Small intestine (tissue), 7 donors: Measurements from ENCODE around the gene MTCH1. TPM values are rescaled to one million over a fixed set of nuclear protein-coding genes. Genes with fewer than 3 reads are reported as not detected.

ENCODE experiments used
- DNase-seq, 2 donors: peaks; one replicate each; pipeline versions ENCODE4 v3.0.0 to v3.0.0-alpha.2; 2013
- FAIRE-seq: peaks from 2 replicates; lab custom pipeline; 2012; peaks lifted over from hg19 to GRCh38; lab: Jason Lieb, UNC
- H3K27ac ChIP-seq, 3 donors: one replicate each; pipeline ENCODE4 v1.5.1; 2013; ENCODE audit warnings: low read length in 2 of 3, mild to moderate bottlenecking in 2 of 3, control low read depth in 1 of 3, inconsistent platforms in 1 of 3, low read depth in 1 of 3, moderate library complexity in 1 of 3
- H3K27me3 ChIP-seq, 3 donors: one replicate each; pipeline ENCODE4 v1.6.1; 2013; ENCODE audit warnings: low read length in 3 of 3, inconsistent platforms in 1 of 3; ENCODE audit not compliant: control insufficient read depth in 3 of 3, insufficient read depth in 3 of 3
- H3K36me3 ChIP-seq, 3 donors: one replicate each; pipeline ENCODE4 v1.6.1; 2013; ENCODE audit warnings: low read length in 3 of 3, inconsistent platforms in 1 of 3, low read depth in 1 of 3, mild to moderate bottlenecking in 1 of 3, moderate library complexity in 1 of 3; ENCODE audit not compliant: control insufficient read depth in 3 of 3, insufficient read depth in 2 of 3
- H3K4me1 ChIP-seq, 3 donors: one replicate each; pipeline ENCODE4 v1.6.1; 2013; ENCODE audit warnings: low read length in 2 of 3, inconsistent platforms in 1 of 3, low read depth in 1 of 3, mild to moderate bottlenecking in 1 of 3, moderate library complexity in 1 of 3; ENCODE audit not compliant: control insufficient read depth in 3 of 3, insufficient read depth in 2 of 3
- H3K4me3 ChIP-seq, 3 donors: one replicate each; pipeline ENCODE4 v1.5.1; 2013; ENCODE audit warnings: low read length in 3 of 3, control low read depth in 1 of 3, inconsistent platforms in 1 of 3, low read depth in 1 of 3, mild to moderate bottlenecking in 1 of 3, moderate library complexity in 1 of 3
- H3K9me3 ChIP-seq, 2 donors: one replicate each; pipeline ENCODE4 v1.6.1; 2013; ENCODE audit warnings: low read depth in 1 of 2, low read length in 1 of 2; ENCODE audit not compliant: control insufficient read depth in 2 of 2, insufficient read depth in 1 of 2
- WGBS, 3 donors: extraction: QIAGEN DNeasy Blood & Tissue Kit; methylation state at CpG; one replicate each; pipeline ENCODE4 v1.1.7; 2013; 5-methylcytosine and 5-hydroxymethylcytosine counted together
- polyA plus RNA-seq, 4 donors: library from polyadenylated mRNA; stranded (reverse) in 3 of 4; unstranded in 1 of 4; fragments of 200-250 nt in 3 of 4; fragments of 120-200 nt in 1 of 4; gene quantifications; one replicate each; pipeline versions ENCODE4 v1.2.1 to v1.2.3, GENCODE V29; 2013
- donor health status: healthy with polysubstance abuse.
- donor health status: control.
- donor health status: control.
- donor health status: Bipolar disorder and iron deficiency.
- donor health status: healthy.

MTCH1 gene
- polyA plus RNA-seq, 4 donors, result 122 to 134 (median 124) TPM

DNA sequence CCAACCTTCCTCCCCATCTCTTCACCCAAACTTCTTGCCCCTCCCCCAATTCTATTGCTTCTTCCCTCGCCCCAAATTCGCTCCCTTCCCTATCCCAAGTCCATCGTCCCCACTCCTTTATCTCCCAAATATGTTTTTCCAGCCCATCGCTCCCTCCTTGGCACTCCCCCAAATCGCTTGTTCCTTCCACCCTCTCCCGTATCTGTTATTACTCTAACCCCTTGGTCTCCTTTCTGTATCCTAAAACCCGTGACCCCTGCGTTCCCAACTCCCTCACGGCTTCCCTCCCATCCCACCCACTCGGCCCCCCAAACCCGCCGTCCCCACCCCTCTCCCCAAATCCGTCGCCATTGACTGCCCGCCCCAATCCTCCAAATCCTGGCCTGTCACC is 584 bp downstream of the MTCH1 start:
- WGBS, 3 donors, result 0 to 1% (median 0%) methylated on average over 15 of the region's 15 CpGs
- Histone ChIP-seq H3K27ac (peak overlapping the region; percentile 13 to 89 (median 69)), H3K36me3 (peaks cover 0 to 14% (median 2%) of the 10 kb centered on the region in 3 donors), H3K9me3 (peaks cover 0 to 6% of the 10 kb centered on the region in 2 donors), H3K4me3 (peak overlapping the region; percentile 93 to 100 (median 99)), H3K4me1 (peaks cover 6 to 16% (median 11%) of the 10 kb centered on the region in 3 donors), H3K27me3 (no peaks in the 10 kb centered on the region)
- DNase-seq (no peak), FAIRE-seq (no peak)

DNA sequence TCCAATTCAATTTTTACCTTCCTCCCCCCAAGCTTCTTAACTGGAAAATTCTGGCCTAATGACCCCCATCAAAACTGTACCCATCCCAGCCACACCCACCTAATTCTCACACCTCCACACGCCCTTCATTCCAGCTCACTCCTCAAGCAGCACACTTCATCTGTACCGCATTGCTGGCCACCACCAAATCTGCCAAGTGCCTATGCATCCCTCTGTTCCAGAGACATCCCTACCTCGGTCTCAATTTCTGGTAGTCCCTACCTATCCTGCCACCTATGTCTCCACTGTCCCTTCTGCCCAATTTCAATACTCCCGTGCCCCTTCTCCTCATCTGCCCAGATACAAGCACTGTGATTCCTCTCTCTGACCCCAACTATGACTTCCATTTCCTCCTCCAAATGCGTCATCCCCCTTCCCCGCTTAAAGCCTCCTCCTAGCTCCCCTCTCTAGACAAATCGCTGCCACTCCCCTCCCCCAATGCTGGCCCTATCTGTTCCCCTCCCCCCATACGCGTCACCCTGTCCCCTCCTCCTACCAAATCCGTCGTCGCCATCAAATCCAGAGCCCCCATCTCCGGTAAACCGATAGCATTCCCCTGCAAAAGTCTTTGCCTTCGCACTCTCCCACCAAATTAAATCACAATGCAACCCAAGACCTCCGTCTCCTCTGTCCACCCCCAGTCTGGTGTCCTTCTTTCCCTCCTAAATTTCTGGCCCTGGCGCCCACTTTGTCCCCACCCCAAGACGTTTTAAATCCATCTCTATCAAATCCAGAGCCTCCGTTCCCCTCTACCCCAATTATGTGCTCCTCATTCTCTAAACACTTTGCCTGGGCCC is 1.2 kb downstream of the MTCH1 start:
- DNase-seq (peak in 1 of 2 donors; percentile 51), FAIRE-seq (no peak)
- WGBS, 3 donors, result 2 to 5% (median 5%) methylated on average over 19 of the region's 19 CpGs
- peak overlapping the region in 1 of 3 donors; percentile 63 for H3K27ac ChIP-seq
- peaks cover 0 to 6% of the 10 kb centered on the region in 2 donors for H3K9me3 ChIP-seq
- H3K4me1 ChIP-seq, result peaks cover 6 to 16% (median 11%) of the 10 kb centered on the region in 3 donors
- peak overlapping the region; percentile 93 to 100 (median 99) for H3K4me3 ChIP-seq
- H3K36me3 ChIP-seq, result peaks cover 0 to 19% (median 2%) of the 10 kb centered on the region in 3 donors
- H3K27me3 ChIP-seq, result no peaks in the 10 kb centered on the region

DNA sequence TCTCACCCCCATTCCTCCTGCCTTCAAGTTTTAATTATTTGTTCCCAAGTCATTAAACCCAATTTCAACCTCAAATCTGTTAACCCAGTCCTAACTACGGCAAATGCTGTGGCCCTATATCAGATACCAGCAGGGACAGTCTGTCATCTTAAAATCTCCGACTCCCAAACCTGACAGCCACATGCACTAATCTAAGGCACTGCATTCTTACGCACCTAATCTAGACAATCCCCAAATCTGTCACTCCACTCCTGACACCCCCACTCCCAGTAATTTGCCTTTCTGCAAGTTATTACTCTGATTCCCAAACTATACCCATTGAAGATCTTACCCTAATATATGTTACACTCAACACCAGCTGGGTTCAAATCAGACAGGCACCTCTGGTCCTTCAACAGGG is 2.5 kb downstream of the MTCH1 start:
- H3K27ac ChIP-seq, result no peak overlapping the region
- FAIRE-seq, result no peak
- H3K36me3 ChIP-seq, result peaks cover 0 to 25% (median 2%) of the 10 kb centered on the region in 3 donors
- WGBS, 3 donors, result 93 to 95% (median 94%) methylated on average over 3 of the region's 3 CpGs
- H3K27me3 ChIP-seq, result no peaks in the 10 kb centered on the region
- DNase-seq, result no peak
- H3K4me3 ChIP-seq, result no peak overlapping the region
- H3K9me3 ChIP-seq, result no peaks in the 10 kb centered on the region
- peaks cover 6 to 16% (median 11%) of the 10 kb centered on the region in 3 donors for H3K4me1 ChIP-seq

DNA sequence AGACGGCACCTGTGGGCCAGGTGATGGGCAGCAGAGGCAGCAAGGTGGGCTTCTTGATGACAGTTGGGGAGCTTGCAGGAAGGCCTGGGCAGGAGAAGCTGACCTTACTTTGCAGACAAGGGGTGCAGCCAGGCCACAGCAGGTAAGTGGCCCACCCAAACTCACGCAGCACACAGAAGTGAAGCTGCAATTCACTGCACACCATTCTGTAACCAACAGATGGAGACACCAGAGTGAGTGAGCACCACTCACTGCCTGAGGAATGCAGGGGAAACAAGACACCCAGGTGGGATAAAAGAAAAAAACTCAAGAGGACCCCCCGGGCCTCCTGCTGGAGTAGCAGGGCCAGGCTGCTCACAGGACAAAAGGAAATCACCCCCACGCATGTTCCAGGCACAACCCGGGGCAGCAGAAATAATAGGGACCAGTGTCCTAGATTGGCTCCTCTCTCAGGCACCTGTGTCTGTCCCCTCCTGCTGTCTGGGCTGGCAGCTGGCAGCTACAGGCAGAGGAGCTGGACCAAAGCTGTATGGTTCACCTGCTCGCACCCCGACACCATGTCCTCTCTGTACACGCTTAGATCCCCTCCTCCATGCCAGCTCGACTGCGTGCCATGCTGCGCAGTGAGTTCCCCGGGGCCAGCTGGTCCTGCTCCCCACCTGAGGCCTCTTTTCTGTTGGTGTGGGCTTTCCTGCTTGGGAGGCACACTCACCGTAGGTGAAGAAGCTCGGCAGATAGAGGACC is 4.9 kb downstream of the MTCH1 start:
- WGBS, 3 donors, result 76 to 82% (median 78%) methylated on average over 14 of the region's 14 CpGs
- peaks cover 4 to 9% (median 7%) of the 10 kb centered on the region in 3 donors for H3K4me1 ChIP-seq
- no peaks in the 10 kb centered on the region for H3K9me3 ChIP-seq
- no peak overlapping the region for H3K27ac ChIP-seq
- no peak for FAIRE-seq
- no peaks in the 10 kb centered on the region for H3K27me3 ChIP-seq
- peaks cover 13 to 50% (median 18%) of the 10 kb centered on the region in 3 donors for H3K36me3 ChIP-seq
- no peak for DNase-seq
- no peak overlapping the region for H3K4me3 ChIP-seq

DNA sequence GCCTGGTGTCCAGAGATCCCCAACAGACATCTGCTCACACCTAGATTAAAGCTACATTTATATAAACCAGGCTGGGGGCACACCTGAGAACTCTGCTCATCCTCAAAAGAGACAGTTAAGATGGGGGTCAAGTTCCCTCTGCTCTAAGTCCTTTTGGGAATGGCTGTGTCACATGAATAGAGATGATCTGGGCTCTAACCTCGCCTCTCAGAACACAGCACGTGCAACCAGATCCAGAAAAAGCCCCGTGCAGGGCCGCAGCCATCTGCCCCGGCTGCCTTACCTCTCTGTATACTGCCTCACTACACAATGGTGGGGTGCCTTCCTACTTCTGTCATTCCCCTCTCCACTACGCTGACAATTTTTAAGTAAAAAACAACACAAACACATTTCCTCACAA is 5.9 kb downstream of the MTCH1 start:
- WGBS, 3 donors, result 74 to 80% (median 80%) methylated on average over 6 of the region's 6 CpGs
- H3K36me3 ChIP-seq, result peaks cover 18 to 59% (median 24%) of the 10 kb centered on the region in 3 donors
- H3K4me1 ChIP-seq, result peaks cover 4 to 9% (median 7%) of the 10 kb centered on the region in 3 donors
- H3K27ac ChIP-seq, result no peak overlapping the region
- no peak for DNase-seq
- FAIRE-seq, result no peak
- H3K27me3 ChIP-seq, result no peaks in the 10 kb centered on the region
- no peak overlapping the region for H3K4me3 ChIP-seq
- H3K9me3 ChIP-seq, result no peaks in the 10 kb centered on the region

DNA sequence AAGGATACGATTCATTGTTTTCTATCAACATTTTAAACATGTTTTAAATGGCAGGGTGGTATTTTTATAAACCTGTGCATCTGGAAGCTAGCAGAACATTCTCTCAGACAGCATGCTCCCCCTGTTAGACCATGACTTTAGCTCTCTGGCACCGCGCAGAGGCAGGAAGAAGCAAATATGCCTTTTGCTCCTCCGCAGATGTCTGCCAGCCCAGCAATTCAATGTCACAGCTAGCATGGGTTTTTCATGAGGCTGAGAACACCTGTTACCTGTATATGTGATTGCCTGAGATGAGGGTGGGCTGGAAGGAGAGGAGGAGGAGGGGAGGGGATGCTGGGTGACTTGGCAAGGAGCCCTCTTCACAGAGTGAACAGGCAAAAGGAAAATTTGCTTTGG is 6.7 kb downstream of the MTCH1 start:
- Histone ChIP-seq H3K27me3 (no peaks in the 10 kb centered on the region), H3K9me3 (no peaks in the 10 kb centered on the region), H3K36me3 (peaks cover 24 to 65% (median 24%) of the 10 kb centered on the region in 3 donors), H3K4me3 (no peak overlapping the region), H3K27ac (no peak overlapping the region), H3K4me1 (peaks cover 2 to 5% (median 4%) of the 10 kb centered on the region in 3 donors)
- DNase-seq (peak; percentile 48 to 52), FAIRE-seq (no peak)
- WGBS, 3 donors, result 30 to 35% (median 33%) methylated on average over 4 of the region's 4 CpGs

DNA sequence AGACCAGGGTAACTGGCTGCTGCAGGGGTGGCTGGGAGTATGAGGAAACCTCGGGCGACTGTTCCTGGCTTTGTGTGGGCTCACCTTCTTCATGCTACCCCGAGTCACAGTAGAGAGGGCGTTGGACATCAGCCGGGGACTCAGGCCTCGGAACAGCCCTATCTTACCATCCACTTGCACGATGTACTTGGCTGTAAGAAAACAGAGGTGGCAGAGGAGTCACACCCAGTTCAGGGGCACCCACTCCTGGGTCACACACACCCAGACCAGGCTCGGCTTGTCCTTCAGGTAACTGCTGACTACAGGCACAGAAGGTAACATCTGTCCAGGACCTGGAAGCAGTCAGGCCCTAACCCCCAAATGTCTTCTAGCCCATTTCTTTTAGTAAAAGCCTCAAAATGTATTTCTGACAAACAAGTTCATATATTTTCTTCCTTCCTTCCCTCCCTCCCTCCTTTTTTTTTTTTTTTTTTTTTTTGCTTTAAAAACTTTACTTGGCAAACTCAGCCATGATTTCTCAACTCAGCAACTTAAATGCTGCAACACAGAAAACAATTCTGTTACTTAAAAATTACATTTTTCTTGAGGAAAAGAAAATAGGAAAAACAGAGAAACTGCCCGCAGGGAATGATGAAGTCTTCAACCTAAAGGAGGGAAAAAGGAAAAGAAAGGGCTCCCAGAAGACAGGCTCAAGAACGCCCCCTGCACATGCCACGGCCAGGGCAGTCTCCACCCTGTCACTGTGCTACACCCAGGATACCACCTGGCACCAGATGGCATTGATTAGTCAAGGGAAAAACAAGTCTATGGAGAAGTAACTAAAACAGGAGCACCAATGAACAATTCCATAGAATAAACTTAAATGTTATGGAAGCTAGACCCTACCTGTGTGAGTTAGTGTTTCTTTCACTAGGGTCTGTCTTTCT is 7.3 kb downstream of the MTCH1 start:
- Histone ChIP-seq H3K4me3 (no peak overlapping the region), H3K36me3 (peaks cover 24 to 70% (median 27%) of the 10 kb centered on the region in 3 donors), H3K27me3 (no peaks in the 10 kb centered on the region), H3K9me3 (no peaks in the 10 kb centered on the region), H3K27ac (no peak overlapping the region), H3K4me1 (peaks cover 0 to under 1% (median 0%) of the 10 kb centered on the region in 3 donors)
- FAIRE-seq (no peak), DNase-seq (no peak)
- WGBS, 3 donors, result 81 to 91% (median 89%) methylated on average over 11 of the region's 11 CpGs
